Upper lobe of right lung (tissue), 1 donor: Measurements from ENCODE around the gene SCARF1. TPM values are rescaled to one million over a fixed set of nuclear protein-coding genes. Genes with fewer than 3 reads are reported as not detected.
A peak's percentile ranks its signal among the peaks of the same experiment; 100 is the strongest.

ENCODE experiments used
- ATAC-seq: fragments of 200-7000 bp; cut with Tn5 transposase; one replicate; pipeline ENCODE4 v1.9.1; 2020; ENCODE audit warnings: mild to moderate bottlenecking, moderate library complexity
- DNase-seq: peaks from one replicate; pipeline ENCODE4 v3.0.0-alpha.2; 2020
- H3K27ac ChIP-seq: fragments of 200-600 bp; one replicate; pipeline ENCODE4 v1.8.0; 2022
- H3K27me3 ChIP-seq: fragments of 200-600 bp; one replicate; pipeline ENCODE4 v1.8.0; 2022; ENCODE audit warnings: mild to moderate bottlenecking
- H3K36me3 ChIP-seq: fragments of 200-600 bp; one replicate; pipeline ENCODE4 v1.8.0; 2022
- H3K4me1 ChIP-seq: fragments of 200-600 bp; one replicate; pipeline ENCODE4 v1.8.0; 2022
- H3K4me3 ChIP-seq: fragments of 200-600 bp; one replicate; pipeline ENCODE4 v1.8.0; 2022; ENCODE audit warnings: mild to moderate bottlenecking
- H3K9me3 ChIP-seq: fragments of 200-600 bp; one replicate; pipeline ENCODE4 v1.8.0; 2022
- intact Hi-C: fragments of 100-400 bp; cut with DNase I; formaldehyde crosslinking; loops from one replicate; pipeline ENCODE4 v1.11.0; 2022
- total RNA-seq: library from RNA; stranded (reverse); fragmentation: NEBNext Ultra II Directional; extraction: Animal tissue kit (Norgen Biotek cat#: 25700); gene quantifications from one replicate; pipeline ENCODE4 v1.2.1, GENCODE V29; 2021
- TF ChIP-seq, protein P1 (sequence below): fragments of 200-600 bp; IDR thresholded peaks from one replicate; pipeline ENCODE4 v1.8.0; 2022; ENCODE audit warnings: antibody characterized with exemption
- donor health status: DM: no; HTN: yes; CAD: no; lungs with severe emphysema.

SCARF1 gene
- total RNA-seq, 1 donor from 2014 or later: 48.5 TPM

GRCh38 chr17:1593630-1593931, 52.0 kb downstream of the SCARF1 start:
- peaks cover 20% of the 10 kb centered on the region for H3K4me1 ChIP-seq
- TF ChIP-seq, protein P1, sequence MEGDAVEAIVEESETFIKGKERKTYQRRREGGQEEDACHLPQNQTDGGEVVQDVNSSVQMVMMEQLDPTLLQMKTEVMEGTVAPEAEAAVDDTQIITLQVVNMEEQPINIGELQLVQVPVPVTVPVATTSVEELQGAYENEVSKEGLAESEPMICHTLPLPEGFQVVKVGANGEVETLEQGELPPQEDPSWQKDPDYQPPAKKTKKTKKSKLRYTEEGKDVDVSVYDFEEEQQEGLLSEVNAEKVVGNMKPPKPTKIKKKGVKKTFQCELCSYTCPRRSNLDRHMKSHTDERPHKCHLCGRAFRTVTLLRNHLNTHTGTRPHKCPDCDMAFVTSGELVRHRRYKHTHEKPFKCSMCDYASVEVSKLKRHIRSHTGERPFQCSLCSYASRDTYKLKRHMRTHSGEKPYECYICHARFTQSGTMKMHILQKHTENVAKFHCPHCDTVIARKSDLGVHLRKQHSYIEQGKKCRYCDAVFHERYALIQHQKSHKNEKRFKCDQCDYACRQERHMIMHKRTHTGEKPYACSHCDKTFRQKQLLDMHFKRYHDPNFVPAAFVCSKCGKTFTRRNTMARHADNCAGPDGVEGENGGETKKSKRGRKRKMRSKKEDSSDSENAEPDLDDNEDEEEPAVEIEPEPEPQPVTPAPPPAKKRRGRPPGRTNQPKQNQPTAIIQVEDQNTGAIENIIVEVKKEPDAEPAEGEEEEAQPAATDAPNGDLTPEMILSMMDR: no peak
- ATAC-seq: no peak

DNA sequence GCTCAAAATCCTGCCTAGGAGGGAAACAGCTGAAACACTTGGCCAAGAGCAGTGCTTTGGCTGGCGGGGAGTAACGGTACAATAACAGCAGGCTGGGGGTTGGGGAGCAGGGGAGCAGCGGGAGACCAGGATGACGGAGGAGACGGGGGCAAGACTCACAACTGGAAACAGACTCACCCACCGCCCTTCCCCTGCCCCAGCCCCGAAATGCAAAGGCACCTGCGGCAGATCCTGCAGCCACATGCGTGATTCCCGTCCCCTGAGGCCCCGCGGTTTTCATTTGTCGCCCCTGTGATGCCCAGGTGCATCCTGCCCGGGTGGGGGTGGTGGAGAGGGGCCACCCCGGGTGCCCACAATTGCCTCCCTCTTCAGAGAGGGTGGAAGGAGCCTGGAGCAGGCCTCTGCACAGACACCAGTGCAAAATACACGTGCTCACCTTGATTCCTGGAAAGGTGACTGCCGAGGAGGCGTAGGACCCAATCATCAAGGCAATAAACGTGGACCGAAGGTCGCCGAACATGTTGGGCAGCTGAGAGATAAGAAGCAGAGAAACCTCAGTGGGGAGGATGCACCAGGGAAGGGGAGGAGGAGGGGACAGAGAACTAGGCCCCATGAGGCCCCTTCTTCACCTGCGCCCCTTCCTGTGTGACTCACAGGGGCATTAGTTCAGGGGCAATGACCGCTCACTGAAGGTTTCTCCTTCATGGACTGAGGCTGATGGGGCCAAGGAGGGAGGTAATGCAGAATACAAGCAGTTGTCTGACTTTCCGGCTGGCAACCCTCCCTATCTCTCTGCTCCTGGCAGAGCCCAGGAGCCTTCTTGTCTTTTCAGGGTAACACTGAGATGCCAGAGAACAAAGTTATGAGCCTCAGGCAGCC, 52.5 kb downstream of the SCARF1 start:
- no peak for ATAC-seq
- no peak for DNase-seq
- no peak overlapping the region for H3K4me3 ChIP-seq
- H3K27ac ChIP-seq: no peak overlapping the region
- intact Hi-C loops: no loop called here
- H3K27me3 ChIP-seq: no peaks in the 10 kb centered on the region
- no peaks in the 10 kb centered on the region for H3K9me3 ChIP-seq
- H3K36me3 ChIP-seq: peaks cover 13% of the 10 kb centered on the region
- peaks cover 20% of the 10 kb centered on the region for H3K4me1 ChIP-seq
- TF ChIP-seq, protein P1: no peak

More at GRCh38 chr17:1593630-1593931, 52.0 kb downstream of the SCARF1 start:
- H3K4me3 ChIP-seq: no peak overlapping the region
- DNase-seq: no peak
- peaks cover 13% of the 10 kb centered on the region for H3K36me3 ChIP-seq
- no peaks in the 10 kb centered on the region for H3K9me3 ChIP-seq
- no peak overlapping the region for H3K27ac ChIP-seq
- no peaks in the 10 kb centered on the region for H3K27me3 ChIP-seq
- intact Hi-C loops: no loop called here

- intact Hi-C loops: no loop called here
- Histone ChIP-seq H3K9me3 (no peaks in the 10 kb centered on the region), H3K4me3 (no peak overlapping the region), H3K36me3 (peaks cover 13% of the 10 kb centered on the region), H3K4me1 (peaks cover 20% of the 10 kb centered on the region), H3K27me3 (no peaks in the 10 kb centered on the region), H3K27ac (no peak overlapping the region)
- no peak for ATAC-seq
- TF ChIP-seq, protein P1: no peak
- DNase-seq: no peak
These were observed 54.0 kb downstream of the SCARF1 start for GRCh38 chr17:1591474-1592090.

DNA sequence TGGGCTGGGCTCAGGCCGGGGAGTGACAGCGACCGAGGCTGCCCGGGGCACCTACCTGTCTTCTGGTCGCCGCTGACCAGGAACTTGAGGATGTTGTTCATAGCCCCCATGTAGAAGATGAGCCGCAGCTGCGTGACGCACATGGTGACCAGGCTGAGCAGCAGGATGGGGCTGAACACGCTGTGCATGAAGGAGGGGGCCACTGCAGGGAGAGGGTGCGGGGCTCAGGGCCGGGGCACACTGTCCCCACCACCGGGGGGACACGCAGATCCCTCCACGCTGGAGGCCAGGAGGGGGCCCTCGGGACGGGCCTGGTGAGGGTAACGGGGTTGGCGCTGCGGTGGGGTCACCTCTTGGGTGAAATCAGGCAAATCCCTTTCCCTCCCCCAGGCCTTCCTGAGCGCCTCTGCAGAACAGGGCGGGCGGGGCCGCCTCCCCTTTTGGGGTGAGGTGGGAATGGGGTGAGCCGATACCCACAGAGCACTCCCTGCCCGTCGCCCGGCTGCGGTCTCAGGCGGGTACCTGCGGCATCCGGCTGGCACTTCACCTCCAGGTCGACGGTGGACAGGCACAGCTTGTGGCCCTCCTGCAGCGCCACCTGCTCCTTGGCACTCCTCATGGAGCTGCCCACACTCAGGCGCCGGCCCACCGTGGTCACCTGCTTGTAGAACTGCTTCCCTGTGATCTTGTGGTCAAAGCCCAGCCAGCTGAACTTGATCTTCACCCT, 54.6 kb downstream of the SCARF1 start:
- TF ChIP-seq, protein P1: no peak

GRCh38 chr17:1590029-1590746, 55.3 kb downstream of the SCARF1 start:
- intact Hi-C loops: no loop called here
- Histone ChIP-seq H3K9me3 (no peaks in the 10 kb centered on the region), H3K4me3 (no peak overlapping the region), H3K27me3 (no peaks in the 10 kb centered on the region), H3K27ac (peak overlapping the region; percentile 52), H3K36me3 (peaks cover 23% of the 10 kb centered on the region), H3K4me1 (peaks cover 20% of the 10 kb centered on the region)
- TF ChIP-seq, protein P1: no peak
- ATAC-seq (peak; percentile 56), DNase-seq (no peak)

More for the DNA sequence above, 54.6 kb downstream of the SCARF1 start:
- peak overlapping the region; percentile 34 for H3K27ac ChIP-seq
- no peaks in the 10 kb centered on the region for H3K27me3 ChIP-seq
- H3K36me3 ChIP-seq: peaks cover 16% of the 10 kb centered on the region
- DNase-seq (no peak), ATAC-seq (no peak)
- H3K4me1 ChIP-seq: peaks cover 20% of the 10 kb centered on the region
- no peak overlapping the region for H3K4me3 ChIP-seq
- H3K9me3 ChIP-seq: no peaks in the 10 kb centered on the region
- intact Hi-C loops: no loop called here
